Hepatocyte (in vitro differentiated cells): ENCODE measurements around the gene ZNF148. TPM values are rescaled to one million over a fixed set of nuclear protein-coding genes. Genes with fewer than 3 reads are reported as not detected.

ENCODE experiments used
- DNase-seq: peaks from one replicate; pipeline ENCODE4 v3.0.0-alpha.2; 2016; ENCODE audit warnings: low spot score
- H2AFZ ChIP-seq: fragments of 200-600 bp; sonication (generic); 2 replicates; pipeline ENCODE4 v1.6.0; 2016; ENCODE audit warnings: antibody characterized with exemption, mild to moderate bottlenecking
- H3K27ac ChIP-seq: fragments of 200-600 bp; sonication (generic); 2 replicates; pipeline ENCODE4 v1.5.1; 2016; ENCODE audit warnings: mild to moderate bottlenecking
- H3K27me3 ChIP-seq: fragments of 200-600 bp; sonication (generic); 2 replicates; pipeline ENCODE4 v1.6.1; 2016
- H3K36me3 ChIP-seq: fragments of 200-600 bp; sonication (generic); replicated peaks from 2 replicates; pipeline ENCODE4 v1.5.1; 2016; ENCODE audit warnings: low read depth; ENCODE audit not compliant: insufficient read depth
- H3K4me1 ChIP-seq: fragments of 200-600 bp; sonication (generic); 2 replicates; pipeline ENCODE4 v1.5.1; 2016; ENCODE audit warnings: mild to moderate bottlenecking, moderate library complexity; ENCODE audit not compliant: insufficient read depth
- H3K4me2 ChIP-seq: fragments of 200-600 bp; sonication (generic); 2 replicates; pipeline ENCODE4 v1.6.0; 2016
- H3K4me3 ChIP-seq: fragments of 200-600 bp; sonication (generic); 2 replicates; pipeline ENCODE4 v1.5.1; 2016; ENCODE audit warnings: mild to moderate bottlenecking
- H3K79me2 ChIP-seq: fragments of 200-600 bp; sonication (generic); 2 replicates; pipeline ENCODE4 v1.6.0; 2017; ENCODE audit warnings: mild to moderate bottlenecking
- H3K9me2 ChIP-seq: fragments of 200-600 bp; sonication (generic); replicated peaks from 2 replicates; pipeline ENCODE4 v1.6.0; 2017; ENCODE audit warnings: mild to moderate bottlenecking; ENCODE audit not compliant: insufficient read depth
- H3K9me3 ChIP-seq: fragments of 200-600 bp; sonication (generic); 2 replicates; pipeline ENCODE4 v1.5.1; 2016; ENCODE audit warnings: low read depth, mild to moderate bottlenecking
- H4K20me1 ChIP-seq: fragments of 200-600 bp; sonication (generic); 2 replicates; pipeline ENCODE4 v1.6.0; 2016; ENCODE audit warnings: mild to moderate bottlenecking; ENCODE audit not compliant: insufficient read depth, poor library complexity, severe bottlenecking
- EZH2 ChIP-seq: fragments of 200-600 bp; sonication (generic); IDR thresholded peaks from 2 replicates; pipeline ENCODE4 v1.6.1; 2016; ENCODE audit warnings: antibody characterized with exemption, mild to moderate bottlenecking, borderline replicate concordance
- EZH2phosphoT487 ChIP-seq: fragments of 200-600 bp; sonication (generic); IDR thresholded peaks from one replicate; pipeline ENCODE4 v1.6.1; 2018; ENCODE audit warnings: antibody characterized with exemption, mild to moderate bottlenecking, low read depth, moderate library complexity; ENCODE audit not compliant: unreplicated experiment, severe bottlenecking
- WGBS: methylation state at CpG from one replicate; pipeline ENCODE4 v1.1.6; 2016; ENCODE audit warnings: low lambda C conversion rate; ENCODE audit errors: missing lambda C conversion rate; 5-methylcytosine and 5-hydroxymethylcytosine counted together
- polyA plus RNA-seq: library from polyadenylated mRNA; unstranded; fragments of >200 nt; fragmentation: Nextera tagmentation; extraction: Ambion mirVana; gene quantifications from 2 replicates; pipeline ENCODE4 v1.2.1, GENCODE V29; 2016
- total RNA-seq: library from RNA; depleted of rRNA; stranded (reverse); fragments of >200 nt; gene quantifications from 2 replicates; pipeline ENCODE4 v1.2.3, GENCODE V29; 2014
- TF ChIP-seq, protein P1 (sequence below): fragments of 200-600 bp; sonication (generic); IDR thresholded peaks from 2 replicates; pipeline ENCODE4 v1.5.1; 2016; ENCODE audit warnings: antibody characterized with exemption, mild to moderate bottlenecking; ENCODE audit not compliant: poor library complexity

The ZNF148 gene
- total and polyA plus RNA-seq, 2 experiments from 2014 or later: 23.2 to 30.3 TPM

DNA sequence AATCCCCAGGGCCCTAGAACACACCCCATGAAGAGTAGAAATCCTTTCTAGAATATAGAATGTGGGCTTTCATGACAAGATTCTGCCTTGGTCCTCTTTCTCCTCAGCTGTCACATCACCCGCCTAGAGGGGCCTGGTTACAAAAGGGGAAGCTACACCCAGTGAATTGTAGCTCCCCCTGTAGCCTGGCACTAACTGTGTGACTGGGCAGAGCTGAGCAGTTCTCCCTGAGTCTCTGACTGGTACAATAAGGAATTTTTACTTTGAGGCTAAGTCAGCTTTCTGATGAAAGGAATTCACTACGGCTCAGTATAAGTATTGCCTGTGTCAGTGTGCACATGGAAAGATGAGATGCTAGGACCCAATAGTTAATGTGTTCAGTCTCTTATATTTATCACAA, 28.7 kb upstream of the ZNF148 start:
- no peak for TF ChIP-seq EZH2
- TF ChIP-seq EZH2phosphoT487: no peak
- TF ChIP-seq, protein P1, sequence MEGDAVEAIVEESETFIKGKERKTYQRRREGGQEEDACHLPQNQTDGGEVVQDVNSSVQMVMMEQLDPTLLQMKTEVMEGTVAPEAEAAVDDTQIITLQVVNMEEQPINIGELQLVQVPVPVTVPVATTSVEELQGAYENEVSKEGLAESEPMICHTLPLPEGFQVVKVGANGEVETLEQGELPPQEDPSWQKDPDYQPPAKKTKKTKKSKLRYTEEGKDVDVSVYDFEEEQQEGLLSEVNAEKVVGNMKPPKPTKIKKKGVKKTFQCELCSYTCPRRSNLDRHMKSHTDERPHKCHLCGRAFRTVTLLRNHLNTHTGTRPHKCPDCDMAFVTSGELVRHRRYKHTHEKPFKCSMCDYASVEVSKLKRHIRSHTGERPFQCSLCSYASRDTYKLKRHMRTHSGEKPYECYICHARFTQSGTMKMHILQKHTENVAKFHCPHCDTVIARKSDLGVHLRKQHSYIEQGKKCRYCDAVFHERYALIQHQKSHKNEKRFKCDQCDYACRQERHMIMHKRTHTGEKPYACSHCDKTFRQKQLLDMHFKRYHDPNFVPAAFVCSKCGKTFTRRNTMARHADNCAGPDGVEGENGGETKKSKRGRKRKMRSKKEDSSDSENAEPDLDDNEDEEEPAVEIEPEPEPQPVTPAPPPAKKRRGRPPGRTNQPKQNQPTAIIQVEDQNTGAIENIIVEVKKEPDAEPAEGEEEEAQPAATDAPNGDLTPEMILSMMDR: no peak
- Histone ChIP-seq H4K20me1 (no peaks in the 10 kb centered on the region), H3K4me3 (no peak overlapping the region), H3K4me1 (no peaks in the 10 kb centered on the region), H3K9me3 (no peaks in the 10 kb centered on the region), H3K36me3 (no peaks in the 10 kb centered on the region), H3K27ac (no peak overlapping the region), H3K79me2 (no peaks in the 10 kb centered on the region), H3K9me2 (no peaks in the 10 kb centered on the region), H3K4me2 (no peak overlapping the region), H2AFZ (no peak overlapping the region), H3K27me3 (no peaks in the 10 kb centered on the region)
- no peak for DNase-seq
- 81% methylated on average over 2 of the region's 2 CpGs for WGBS

DNA sequence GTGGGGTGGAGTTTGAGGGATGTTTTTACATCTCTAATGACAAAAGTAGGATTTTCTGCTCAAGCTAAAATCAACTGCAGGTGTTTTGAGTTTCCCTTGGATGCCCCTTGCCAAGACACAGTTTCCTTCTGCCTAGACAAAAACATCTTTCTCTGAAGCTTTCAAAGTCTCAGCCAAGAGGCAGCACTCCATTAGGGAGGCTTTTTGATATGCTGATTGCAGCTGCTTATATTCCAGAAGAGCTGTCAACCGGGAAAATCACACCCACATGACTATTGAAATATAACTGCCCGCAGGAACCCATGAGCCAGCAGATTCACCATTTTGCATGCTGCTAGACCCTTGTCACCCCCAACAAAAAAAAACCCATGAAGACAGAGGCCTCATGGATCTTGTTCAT, 27.5 kb upstream of the ZNF148 start:
- Histone ChIP-seq H3K9me2 (no peaks in the 10 kb centered on the region), H3K9me3 (no peaks in the 10 kb centered on the region), H3K79me2 (no peaks in the 10 kb centered on the region), H2AFZ (no peak overlapping the region), H4K20me1 (no peaks in the 10 kb centered on the region), H3K4me1 (no peaks in the 10 kb centered on the region), H3K36me3 (no peaks in the 10 kb centered on the region), H3K27ac (no peak overlapping the region), H3K4me3 (no peak overlapping the region), H3K27me3 (no peaks in the 10 kb centered on the region), H3K4me2 (no peak overlapping the region)
- DNase-seq: no peak
- TF ChIP-seq EZH2phosphoT487 (no peak), EZH2 (no peak)
- TF ChIP-seq, protein P1: no peak
- WGBS: 80% methylated on average over 2 of the region's 2 CpGs

DNA sequence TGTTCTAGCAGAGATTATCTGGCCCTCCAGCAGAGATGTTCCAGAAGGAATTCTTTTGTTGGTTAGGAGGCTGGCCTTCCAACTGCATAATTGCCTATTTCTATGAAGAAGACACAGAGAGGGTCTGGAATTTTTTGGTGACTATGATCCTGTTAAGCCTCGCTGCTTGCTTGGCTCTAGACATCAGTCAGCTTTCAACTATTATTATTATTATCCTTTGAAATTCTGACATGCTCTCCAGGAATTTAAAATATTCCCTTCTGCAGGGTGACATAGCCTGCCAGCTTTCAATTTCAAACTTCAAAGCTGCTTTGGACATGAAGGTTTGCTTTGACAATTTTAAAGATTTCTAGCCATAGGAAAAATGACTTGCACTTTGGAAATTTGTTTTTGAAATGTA, 26.3 kb upstream of the ZNF148 start:
- Histone ChIP-seq H3K27ac (no peak overlapping the region), H2AFZ (no peak overlapping the region), H3K27me3 (no peaks in the 10 kb centered on the region), H4K20me1 (no peaks in the 10 kb centered on the region), H3K79me2 (no peaks in the 10 kb centered on the region), H3K4me2 (no peak overlapping the region), H3K4me1 (no peaks in the 10 kb centered on the region), H3K4me3 (no peak overlapping the region), H3K9me2 (no peaks in the 10 kb centered on the region), H3K36me3 (no peaks in the 10 kb centered on the region), H3K9me3 (no peaks in the 10 kb centered on the region)
- DNase-seq: no peak
- 63% methylated on average over 1 of the region's 1 CpG for WGBS
- no peak for TF ChIP-seq EZH2phosphoT487
- TF ChIP-seq EZH2: no peak
- TF ChIP-seq, protein P1: no peak

DNA sequence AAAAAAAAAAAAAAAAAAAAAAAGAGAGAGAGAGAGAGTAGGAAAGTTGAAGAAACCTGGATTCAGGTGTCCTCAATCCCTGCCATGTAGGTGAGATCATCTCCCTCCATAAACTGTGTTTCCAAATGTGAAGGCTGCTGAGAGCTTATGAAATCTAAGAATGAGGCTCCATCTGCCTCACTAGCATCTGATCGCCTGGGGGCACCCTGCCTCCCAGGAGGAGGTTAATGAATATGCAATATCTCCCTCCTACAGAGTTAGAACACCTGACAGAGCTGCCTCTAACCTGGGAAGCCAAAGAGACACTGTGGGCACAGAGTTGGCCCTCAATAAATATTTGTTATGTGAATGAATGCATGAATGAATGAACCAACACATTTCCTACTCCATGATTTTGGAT, 23.8 kb upstream of the ZNF148 start:
- Histone ChIP-seq H3K36me3 (no peaks in the 10 kb centered on the region), H3K4me3 (no peak overlapping the region), H3K4me2 (no peak overlapping the region), H3K9me2 (no peaks in the 10 kb centered on the region), H3K27me3 (no peaks in the 10 kb centered on the region), H4K20me1 (no peaks in the 10 kb centered on the region), H3K79me2 (no peaks in the 10 kb centered on the region), H3K4me1 (no peaks in the 10 kb centered on the region), H2AFZ (no peak overlapping the region), H3K9me3 (no peaks in the 10 kb centered on the region), H3K27ac (no peak overlapping the region)
- WGBS: 20% methylated on average over 1 of the region's 1 CpG
- DNase-seq: peak; percentile 13
- TF ChIP-seq, protein P1: no peak
- TF ChIP-seq EZH2phosphoT487: no peak
- no peak for TF ChIP-seq EZH2
